Duodenal mucosa (tissue), 2 donors: Measurements from ENCODE around the gene SBNO2.

ENCODE experiments used
- H3K27ac ChIP-seq: one replicate; pipeline ENCODE4 v1.7.0; 2013; ENCODE audit warnings: low read depth, low read length
- H3K27me3 ChIP-seq, 2 donors: one replicate each; pipeline ENCODE4 v1.7.0; 2013; ENCODE audit warnings: low read length in 2 of 2, control low read depth in 1 of 2; ENCODE audit not compliant: insufficient read depth in 2 of 2, control insufficient read depth in 1 of 2
- H3K36me3 ChIP-seq, 2 donors: one replicate each; pipeline ENCODE4 v1.7.0; 2013; ENCODE audit warnings: low read length in 2 of 2, control low read depth in 1 of 2; ENCODE audit not compliant: insufficient read depth in 2 of 2, control insufficient read depth in 1 of 2
- H3K4me1 ChIP-seq, 2 donors: one replicate each; pipeline ENCODE4 v1.7.0; 2013; ENCODE audit warnings: low read length in 2 of 2, control low read depth in 1 of 2; ENCODE audit not compliant: insufficient read depth in 2 of 2, control insufficient read depth in 1 of 2
- H3K4me3 ChIP-seq, 2 donors: one replicate each; pipeline ENCODE4 v1.7.0; 2013; ENCODE audit warnings: low read length in 2 of 2, low read depth in 1 of 2
- H3K9ac ChIP-seq, 2 donors: one replicate each; pipeline ENCODE4 v1.7.0; 2013; ENCODE audit warnings: low read length in 2 of 2, low read depth in 1 of 2
- H3K9me3 ChIP-seq, 2 donors: one replicate each; pipeline ENCODE4 v1.7.0; 2013; ENCODE audit warnings: low read length in 2 of 2, control low read depth in 1 of 2; ENCODE audit not compliant: control insufficient read depth in 1 of 2

The SBNO2 gene

GRCh38 chr19:1167687-1168571, 6.1 kb downstream of the SBNO2 start:
- no peak overlapping the region for H3K27ac ChIP-seq
- H3K4me1 ChIP-seq: peaks cover 19 to 33% of the 10 kb centered on the region in 2 donors
- no peak overlapping the region for H3K9ac ChIP-seq
- H3K9me3 ChIP-seq: no peaks in the 10 kb centered on the region
- H3K27me3 ChIP-seq: no peaks in the 10 kb centered on the region
- peak overlapping the region in 1 of 2 donors; percentile 40 for H3K4me3 ChIP-seq
- H3K36me3 ChIP-seq: peaks cover 5 to 34% of the 10 kb centered on the region in 2 donors

GRCh38 chr19:1166872-1167573, 7.0 kb downstream of the SBNO2 start:
- peaks cover 14 to 28% of the 10 kb centered on the region in 2 donors for H3K4me1 ChIP-seq
- H3K9me3 ChIP-seq: no peaks in the 10 kb centered on the region
- no peak overlapping the region for H3K27ac ChIP-seq
- no peaks in the 10 kb centered on the region for H3K27me3 ChIP-seq
- H3K36me3 ChIP-seq: peaks cover 5 to 37% of the 10 kb centered on the region in 2 donors
- no peak overlapping the region for H3K9ac ChIP-seq
- no peak overlapping the region for H3K4me3 ChIP-seq

- H3K36me3 ChIP-seq: peaks cover 0 to 29% of the 10 kb centered on the region in 2 donors
- no peak overlapping the region for H3K9ac ChIP-seq
- H3K9me3 ChIP-seq: no peaks in the 10 kb centered on the region
- no peak overlapping the region for H3K4me3 ChIP-seq
- peaks cover 4 to 8% of the 10 kb centered on the region in 2 donors for H3K4me1 ChIP-seq
- H3K27ac ChIP-seq: no peak overlapping the region
- H3K27me3 ChIP-seq: no peaks in the 10 kb centered on the region
Measured at GRCh38 chr19:1164684-1165531, 9.2 kb downstream of the SBNO2 start.

- Histone ChIP-seq H3K27ac (no peak overlapping the region), H3K27me3 (no peaks in the 10 kb centered on the region), H3K9me3 (no peaks in the 10 kb centered on the region), H3K9ac (no peak overlapping the region), H3K4me3 (no peak overlapping the region), H3K36me3 (peaks cover 0 to 24% of the 10 kb centered on the region in 2 donors), H3K4me1 (peaks cover under 1 to 4% of the 10 kb centered on the region in 2 donors)
Measured at GRCh38 chr19:1163934-1164683, 10.0 kb downstream of the SBNO2 start.

GRCh38 chr19:1163283-1163933, 10.7 kb downstream of the SBNO2 start:
- Histone ChIP-seq H3K36me3 (peaks cover 0 to 17% of the 10 kb centered on the region in 2 donors), H3K9me3 (no peaks in the 10 kb centered on the region), H3K4me3 (no peak overlapping the region), H3K4me1 (peaks cover 0 to 4% of the 10 kb centered on the region in 2 donors), H3K27ac (no peak overlapping the region), H3K27me3 (no peaks in the 10 kb centered on the region), H3K9ac (no peak overlapping the region)

- Histone ChIP-seq H3K36me3 (peaks cover 0 to 17% of the 10 kb centered on the region in 2 donors), H3K27ac (no peak overlapping the region), H3K4me3 (no peak overlapping the region), H3K27me3 (no peaks in the 10 kb centered on the region), H3K4me1 (peaks cover 0 to 4% of the 10 kb centered on the region in 2 donors), H3K9ac (no peak overlapping the region), H3K9me3 (no peaks in the 10 kb centered on the region)
Measured at GRCh38 chr19:1162404-1163282, 11.4 kb downstream of the SBNO2 start.

GRCh38 chr19:1161716-1162115, 12.4 kb downstream of the SBNO2 start:
- Histone ChIP-seq H3K4me3 (no peak overlapping the region), H3K36me3 (peaks cover 0 to 11% of the 10 kb centered on the region in 2 donors), H3K27ac (no peak overlapping the region), H3K4me1 (peaks cover 0 to 4% of the 10 kb centered on the region in 2 donors), H3K9ac (no peak overlapping the region), H3K9me3 (no peaks in the 10 kb centered on the region), H3K27me3 (no peaks in the 10 kb centered on the region)

- Histone ChIP-seq H3K36me3 (peaks cover 0 to 3% of the 10 kb centered on the region in 2 donors), H3K27ac (no peak overlapping the region), H3K4me1 (peaks cover 11 to 12% of the 10 kb centered on the region in 2 donors), H3K9me3 (no peaks in the 10 kb centered on the region), H3K4me3 (no peak overlapping the region), H3K27me3 (no peaks in the 10 kb centered on the region), H3K9ac (no peak overlapping the region)
Measured at GRCh38 chr19:1159864-1160595, 14.0 kb downstream of the SBNO2 start.
